Endothelial cell of umbilical vein (primary cell): Measurements from ENCODE around the gene ATP6AP2.

Experiments used
- EZH2 ChIP-seq: IDR thresholded peaks from 2 replicates; pipeline ENCODE4 v1.6.1; 2012; ENCODE audit warnings: borderline replicate concordance, low read depth, mild to moderate bottlenecking, moderate library complexity, low read length, inconsistent platforms; ENCODE audit not compliant: severe bottlenecking
- FOS ChIP-seq: IDR thresholded peaks from 2 replicates; pipeline ENCODE4 v1.6.1; 2011; ENCODE audit warnings: mild to moderate bottlenecking, low read length, moderate library complexity, borderline replicate concordance; ENCODE audit not compliant: insufficient read depth
- MYC ChIP-seq: IDR thresholded peaks from one replicate; pipeline ENCODE4 v1.6.1; 2011; ENCODE audit warnings: mild to moderate bottlenecking, low read depth, low read length
- POLR2A ChIP-seq: IDR thresholded peaks from 2 replicates; pipeline ENCODE4 v1.6.1; 2012; ENCODE audit warnings: low read depth, mild to moderate bottlenecking, control low read depth, low read length
- POLR2AphosphoS5 ChIP-seq: IDR thresholded peaks from 2 replicates; pipeline ENCODE4 v1.6.1; 2012; ENCODE audit warnings: low read depth, mild to moderate bottlenecking, control low read depth, low read length, moderate library complexity; ENCODE audit not compliant: insufficient read depth
- TF ChIP-seq, protein P1 (sequence below), 2 donors: IDR thresholded peaks; 1 replicate in 1 of 2; 2 replicates in 1 of 2; pipeline ENCODE4 v1.5.1; 2011; ENCODE audit warnings: low read length in 2 of 2, mild to moderate bottlenecking in 2 of 2, moderate library complexity in 2 of 2, control low read depth in 1 of 2, inconsistent platforms in 1 of 2, low read depth in 1 of 2; ENCODE audit not compliant: insufficient read depth in 1 of 2; ENCODE audit errors: extremely low read depth in 1 of 2
- TF ChIP-seq, protein P2 (sequence below): IDR thresholded peaks from 2 replicates; pipeline ENCODE4 v1.6.1; 2011; ENCODE audit not compliant: insufficient read depth, insufficient read length

DNA sequence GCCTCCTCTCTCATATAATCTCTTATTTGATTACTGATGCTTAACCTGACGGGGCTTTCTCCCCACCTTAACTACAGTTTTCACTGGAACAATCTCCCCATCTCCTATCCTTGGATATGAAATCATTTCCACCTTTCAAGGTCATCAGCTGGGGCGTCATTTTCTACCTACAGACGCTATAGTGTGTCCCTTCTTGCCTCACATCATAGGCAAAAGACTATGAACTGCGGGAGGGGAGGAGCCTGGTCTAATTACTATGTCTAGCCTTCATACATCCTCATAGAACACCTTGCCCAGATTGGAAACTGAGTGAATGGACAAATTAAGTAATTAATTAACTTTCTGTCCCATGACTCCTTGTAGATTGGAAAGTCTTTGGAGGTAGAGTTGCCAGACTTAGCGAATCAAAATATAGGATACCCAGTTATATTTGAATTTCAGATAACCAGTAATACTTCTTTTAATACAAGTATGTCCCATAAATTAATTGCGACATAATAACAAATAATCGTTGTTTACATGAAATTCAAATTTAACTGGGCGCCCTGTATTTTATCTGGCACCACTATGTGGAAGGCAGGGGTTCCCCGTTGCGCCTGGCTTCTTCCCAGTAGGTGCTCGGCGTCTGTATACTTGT lies 752 bp upstream of the ATP6AP2 start:
- TF ChIP-seq, protein P1, sequence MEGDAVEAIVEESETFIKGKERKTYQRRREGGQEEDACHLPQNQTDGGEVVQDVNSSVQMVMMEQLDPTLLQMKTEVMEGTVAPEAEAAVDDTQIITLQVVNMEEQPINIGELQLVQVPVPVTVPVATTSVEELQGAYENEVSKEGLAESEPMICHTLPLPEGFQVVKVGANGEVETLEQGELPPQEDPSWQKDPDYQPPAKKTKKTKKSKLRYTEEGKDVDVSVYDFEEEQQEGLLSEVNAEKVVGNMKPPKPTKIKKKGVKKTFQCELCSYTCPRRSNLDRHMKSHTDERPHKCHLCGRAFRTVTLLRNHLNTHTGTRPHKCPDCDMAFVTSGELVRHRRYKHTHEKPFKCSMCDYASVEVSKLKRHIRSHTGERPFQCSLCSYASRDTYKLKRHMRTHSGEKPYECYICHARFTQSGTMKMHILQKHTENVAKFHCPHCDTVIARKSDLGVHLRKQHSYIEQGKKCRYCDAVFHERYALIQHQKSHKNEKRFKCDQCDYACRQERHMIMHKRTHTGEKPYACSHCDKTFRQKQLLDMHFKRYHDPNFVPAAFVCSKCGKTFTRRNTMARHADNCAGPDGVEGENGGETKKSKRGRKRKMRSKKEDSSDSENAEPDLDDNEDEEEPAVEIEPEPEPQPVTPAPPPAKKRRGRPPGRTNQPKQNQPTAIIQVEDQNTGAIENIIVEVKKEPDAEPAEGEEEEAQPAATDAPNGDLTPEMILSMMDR (IDR thresholded peaks at IDR 0.05; ENCODE audit: extremely low read depth in 1 of 2, insufficient read depth in 1 of 2, low read depth in 1 of 2, low read length in 2 of 2) = no peak
- no peak for TF ChIP-seq POLR2A
- no peak for TF ChIP-seq FOS
- TF ChIP-seq, protein P2, sequence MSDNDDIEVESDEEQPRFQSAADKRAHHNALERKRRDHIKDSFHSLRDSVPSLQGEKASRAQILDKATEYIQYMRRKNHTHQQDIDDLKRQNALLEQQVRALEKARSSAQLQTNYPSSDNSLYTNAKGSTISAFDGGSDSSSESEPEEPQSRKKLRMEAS = no peak
- no peak for TF ChIP-seq MYC
- no peak for TF ChIP-seq EZH2
- TF ChIP-seq POLR2AphosphoS5 = no peak
